Thoracic aorta (tissue), 2 donors: ENCODE measurements around the gene ARIH2. TPM values are rescaled to one million over a fixed set of nuclear protein-coding genes. Genes with fewer than 3 reads are reported as not detected.

Source experiments
- ATAC-seq: fragments of 150-250 bp; one replicate; pipeline ENCODE4 v1.8.0; 2017; ENCODE audit warnings: low read depth; ENCODE audit not compliant: insufficient number of reproducible peaks, low FRiP score
- DNase-seq: peaks from one replicate; pipeline ENCODE4 v3.0.0-alpha.2; 2020; ENCODE audit warnings: low spot score
- H3K27ac ChIP-seq, 2 donors: fragments of 200-600 bp; sonication (generic); 1 replicate in 1 of 2; 2 replicates in 1 of 2; pipeline ENCODE4 v1.5.1; 2016; ENCODE audit warnings: mild to moderate bottlenecking in 2 of 2, moderate library complexity in 2 of 2
- H3K27me3 ChIP-seq: fragments of 200-600 bp; sonication (generic); replicated peaks from 2 replicates; pipeline ENCODE4 v1.6.0; 2016; ENCODE audit warnings: mild to moderate bottlenecking; ENCODE audit not compliant: insufficient read depth
- H3K36me3 ChIP-seq: fragments of 200-600 bp; sonication (generic); one replicate; pipeline ENCODE4 v1.5.1; 2016
- H3K4me1 ChIP-seq, 2 donors: fragments of 200-600 bp; sonication (generic); 1 replicate in 1 of 2; 2 replicates in 1 of 2; pipeline versions ENCODE4 v1.5.1 to v1.6.0; 2016; ENCODE audit warnings: low read depth in 2 of 2, mild to moderate bottlenecking in 1 of 2; ENCODE audit not compliant: control insufficient read depth in 1 of 2
- H3K4me3 ChIP-seq: fragments of 200-600 bp; sonication (generic); 2 replicates; pipeline ENCODE4 v1.5.1; 2016; ENCODE audit warnings: mild to moderate bottlenecking
- H3K9me3 ChIP-seq: fragments of 200-600 bp; sonication (generic); 2 replicates; pipeline ENCODE4 v1.5.1; 2016
- total RNA-seq, 2 donors: library from RNA; depleted of rRNA; stranded (reverse); fragments of >200 nt; gene quantifications; one replicate each; pipeline versions ENCODE4 v1.1.0 to v1.2.3, GENCODE V29; 2016
- TF ChIP-seq, protein P1 (sequence below): fragments of 200-600 bp; sonication (generic); IDR thresholded peaks from one replicate; pipeline ENCODE4 v1.5.1; 2019; ENCODE audit warnings: antibody characterized with exemption

ARIH2 gene
- total RNA-seq, 2 donors from 2014 or later, result 90.4 to 162 TPM

DNA sequence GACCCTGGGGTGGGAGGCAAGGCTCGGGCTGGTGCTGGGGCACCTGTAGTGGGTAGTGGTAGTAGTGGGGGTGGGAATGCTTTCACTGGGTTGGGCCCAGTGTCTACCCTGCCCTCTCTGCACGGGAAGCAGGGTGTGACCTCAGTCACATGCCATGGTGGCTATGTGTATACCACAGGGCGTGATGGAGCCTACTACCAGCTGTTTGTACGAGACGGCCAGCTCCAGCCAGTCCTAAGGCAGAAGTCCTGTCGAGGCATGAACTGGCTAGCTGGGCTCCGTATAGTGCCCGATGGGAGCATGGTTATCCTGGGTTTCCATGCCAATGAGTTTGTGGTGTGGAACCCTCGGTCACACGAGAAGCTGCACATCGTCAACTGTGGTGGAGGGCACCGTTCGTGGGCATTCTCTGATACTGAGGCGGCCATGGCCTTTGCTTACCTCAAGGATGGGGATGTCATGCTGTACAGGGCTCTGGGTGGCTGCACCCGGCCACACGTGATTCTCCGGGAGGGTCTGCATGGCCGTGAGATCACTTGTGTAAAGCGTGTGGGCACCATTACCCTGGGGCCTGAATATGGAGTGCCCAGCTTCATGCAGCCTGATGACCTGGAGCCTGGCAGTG, 94.6 kb downstream of the ARIH2 start:
- no peak for DNase-seq
- Histone ChIP-seq H3K27ac (no peak overlapping the region), H3K9me3 (no peaks in the 10 kb centered on the region), H3K27me3 (no peaks in the 10 kb centered on the region), H3K4me1 (peaks cover 4 to 16% of the 10 kb centered on the region in 2 donors), H3K36me3 (peaks cover 29% of the 10 kb centered on the region), H3K4me3 (no peak overlapping the region)
- TF ChIP-seq, protein P1, sequence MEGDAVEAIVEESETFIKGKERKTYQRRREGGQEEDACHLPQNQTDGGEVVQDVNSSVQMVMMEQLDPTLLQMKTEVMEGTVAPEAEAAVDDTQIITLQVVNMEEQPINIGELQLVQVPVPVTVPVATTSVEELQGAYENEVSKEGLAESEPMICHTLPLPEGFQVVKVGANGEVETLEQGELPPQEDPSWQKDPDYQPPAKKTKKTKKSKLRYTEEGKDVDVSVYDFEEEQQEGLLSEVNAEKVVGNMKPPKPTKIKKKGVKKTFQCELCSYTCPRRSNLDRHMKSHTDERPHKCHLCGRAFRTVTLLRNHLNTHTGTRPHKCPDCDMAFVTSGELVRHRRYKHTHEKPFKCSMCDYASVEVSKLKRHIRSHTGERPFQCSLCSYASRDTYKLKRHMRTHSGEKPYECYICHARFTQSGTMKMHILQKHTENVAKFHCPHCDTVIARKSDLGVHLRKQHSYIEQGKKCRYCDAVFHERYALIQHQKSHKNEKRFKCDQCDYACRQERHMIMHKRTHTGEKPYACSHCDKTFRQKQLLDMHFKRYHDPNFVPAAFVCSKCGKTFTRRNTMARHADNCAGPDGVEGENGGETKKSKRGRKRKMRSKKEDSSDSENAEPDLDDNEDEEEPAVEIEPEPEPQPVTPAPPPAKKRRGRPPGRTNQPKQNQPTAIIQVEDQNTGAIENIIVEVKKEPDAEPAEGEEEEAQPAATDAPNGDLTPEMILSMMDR, result no peak
- ATAC-seq, result no peak

DNA sequence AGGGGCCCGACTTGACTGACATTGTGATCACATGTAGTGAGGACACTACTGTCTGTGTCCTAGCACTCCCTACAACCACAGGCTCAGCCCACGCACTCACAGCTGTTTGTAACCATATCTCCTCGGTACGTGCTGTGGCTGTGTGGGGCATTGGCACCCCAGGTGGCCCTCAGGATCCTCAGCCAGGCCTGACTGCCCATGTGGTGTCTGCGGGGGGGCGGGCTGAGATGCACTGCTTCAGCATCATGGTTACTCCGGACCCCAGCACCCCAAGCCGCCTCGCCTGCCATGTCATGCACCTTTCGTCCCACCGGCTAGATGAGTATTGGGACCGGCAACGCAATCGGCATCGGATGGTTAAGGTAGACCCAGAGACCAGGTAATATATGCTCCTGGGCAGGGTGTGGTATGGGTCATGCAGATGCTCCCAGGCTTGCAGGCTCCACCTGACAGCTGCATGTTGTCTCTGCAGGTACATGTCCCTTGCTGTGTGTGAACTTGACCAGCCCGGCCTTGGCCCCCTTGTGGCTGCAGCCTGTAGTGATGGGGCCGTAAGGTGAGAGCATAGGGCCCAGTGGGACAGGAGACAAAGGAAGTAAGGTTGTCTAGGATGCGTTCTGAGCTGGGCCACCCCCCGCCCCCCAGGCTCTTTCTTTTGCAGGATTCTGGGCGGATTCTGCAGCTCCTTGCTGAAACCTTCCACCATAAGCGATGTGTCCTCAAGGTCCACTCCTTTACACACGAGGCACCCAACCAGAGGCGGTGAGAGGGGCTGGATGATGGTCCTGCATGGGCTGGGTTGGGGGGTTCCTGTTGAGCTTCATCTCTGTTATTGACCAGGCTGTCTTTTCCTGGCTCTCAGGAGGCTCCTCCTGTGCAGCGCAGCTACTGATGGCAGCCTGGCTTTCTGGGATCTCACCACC, 95.4 kb downstream of the ARIH2 start:
- TF ChIP-seq, protein P1, result peak; percentile 42
- no peaks in the 10 kb centered on the region for H3K27me3 ChIP-seq
- H3K9me3 ChIP-seq, result no peaks in the 10 kb centered on the region
- ATAC-seq (no peak), DNase-seq (no peak)
- H3K4me1 ChIP-seq, result peaks cover 8 to 13% of the 10 kb centered on the region in 2 donors
- H3K27ac ChIP-seq, result no peak overlapping the region
- no peak overlapping the region for H3K4me3 ChIP-seq
- peaks cover 29% of the 10 kb centered on the region for H3K36me3 ChIP-seq

DNA sequence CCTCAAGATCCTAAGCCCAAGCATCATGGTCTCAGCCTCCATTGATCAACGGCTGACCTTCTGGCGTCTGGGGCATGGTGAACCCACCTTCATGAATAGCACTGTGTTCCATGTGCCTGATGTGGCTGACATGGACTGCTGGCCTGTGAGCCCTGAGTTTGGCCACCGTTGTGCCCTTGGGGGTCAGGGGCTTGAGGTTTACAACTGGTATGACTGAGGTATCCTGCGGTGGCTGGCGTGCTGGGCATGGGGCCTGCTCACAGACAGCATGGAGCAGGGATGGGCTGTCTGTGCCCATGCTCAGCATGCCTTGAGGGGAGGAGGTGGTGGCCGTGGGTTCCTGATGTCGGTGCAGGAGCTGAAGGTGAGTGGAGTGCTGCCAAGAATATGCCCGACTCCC, 96.4 kb downstream of the ARIH2 start:
- peaks cover 29% of the 10 kb centered on the region for H3K36me3 ChIP-seq
- no peaks in the 10 kb centered on the region for H3K27me3 ChIP-seq
- ATAC-seq (no peak), DNase-seq (no peak)
- no peaks in the 10 kb centered on the region for H3K9me3 ChIP-seq
- H3K4me1 ChIP-seq, result peaks cover 19 to 23% of the 10 kb centered on the region in 2 donors
- TF ChIP-seq, protein P1, result no peak
- H3K4me3 ChIP-seq, result no peak overlapping the region
- H3K27ac ChIP-seq, result no peak overlapping the region

DNA sequence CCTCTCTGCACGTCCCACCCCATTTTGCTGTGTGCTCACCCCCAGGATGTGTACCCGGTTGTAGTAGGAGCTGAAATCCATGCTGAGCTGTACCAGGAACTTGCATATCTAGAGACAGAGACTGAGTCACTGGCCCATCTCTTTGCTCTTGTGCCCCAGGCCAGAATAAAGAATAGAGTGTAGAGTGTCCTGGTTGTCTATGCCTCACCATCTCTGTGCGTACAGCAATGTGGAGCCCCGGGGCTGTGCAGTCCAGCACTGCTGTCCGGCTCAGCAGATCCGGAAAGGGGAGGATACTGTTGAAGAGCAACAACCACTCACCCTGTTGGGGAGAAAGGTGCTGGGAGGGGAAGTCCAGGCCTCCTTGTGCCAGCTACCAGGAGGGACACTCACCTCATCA, 97.1 kb downstream of the ARIH2 start:
- H3K27ac ChIP-seq, result no peak overlapping the region
- no peaks in the 10 kb centered on the region for H3K9me3 ChIP-seq
- peaks cover 29% of the 10 kb centered on the region for H3K36me3 ChIP-seq
- peaks cover 25 to 30% of the 10 kb centered on the region in 2 donors for H3K4me1 ChIP-seq
- no peak for ATAC-seq
- H3K4me3 ChIP-seq, result no peak overlapping the region
- DNase-seq, result no peak
- no peaks in the 10 kb centered on the region for H3K27me3 ChIP-seq
- TF ChIP-seq, protein P1, result no peak
